Measurements from ENCODE around the gene SLC27A1. TPM values are rescaled to one million over a fixed set of nuclear protein-coding genes. Genes with fewer than 3 reads are reported as not detected.
A peak's percentile ranks its signal among the peaks of the same experiment; 100 is the strongest.

SLC27A1 gene
- total and polyA plus RNA-seq, 9 of the 15 experiments (the other 6 are each of a cell fraction or from before 2014, with no cell fraction given), result 0.06 to 3.0 (median 1.1) TPM

- TF ChIP-seq, protein P1, sequence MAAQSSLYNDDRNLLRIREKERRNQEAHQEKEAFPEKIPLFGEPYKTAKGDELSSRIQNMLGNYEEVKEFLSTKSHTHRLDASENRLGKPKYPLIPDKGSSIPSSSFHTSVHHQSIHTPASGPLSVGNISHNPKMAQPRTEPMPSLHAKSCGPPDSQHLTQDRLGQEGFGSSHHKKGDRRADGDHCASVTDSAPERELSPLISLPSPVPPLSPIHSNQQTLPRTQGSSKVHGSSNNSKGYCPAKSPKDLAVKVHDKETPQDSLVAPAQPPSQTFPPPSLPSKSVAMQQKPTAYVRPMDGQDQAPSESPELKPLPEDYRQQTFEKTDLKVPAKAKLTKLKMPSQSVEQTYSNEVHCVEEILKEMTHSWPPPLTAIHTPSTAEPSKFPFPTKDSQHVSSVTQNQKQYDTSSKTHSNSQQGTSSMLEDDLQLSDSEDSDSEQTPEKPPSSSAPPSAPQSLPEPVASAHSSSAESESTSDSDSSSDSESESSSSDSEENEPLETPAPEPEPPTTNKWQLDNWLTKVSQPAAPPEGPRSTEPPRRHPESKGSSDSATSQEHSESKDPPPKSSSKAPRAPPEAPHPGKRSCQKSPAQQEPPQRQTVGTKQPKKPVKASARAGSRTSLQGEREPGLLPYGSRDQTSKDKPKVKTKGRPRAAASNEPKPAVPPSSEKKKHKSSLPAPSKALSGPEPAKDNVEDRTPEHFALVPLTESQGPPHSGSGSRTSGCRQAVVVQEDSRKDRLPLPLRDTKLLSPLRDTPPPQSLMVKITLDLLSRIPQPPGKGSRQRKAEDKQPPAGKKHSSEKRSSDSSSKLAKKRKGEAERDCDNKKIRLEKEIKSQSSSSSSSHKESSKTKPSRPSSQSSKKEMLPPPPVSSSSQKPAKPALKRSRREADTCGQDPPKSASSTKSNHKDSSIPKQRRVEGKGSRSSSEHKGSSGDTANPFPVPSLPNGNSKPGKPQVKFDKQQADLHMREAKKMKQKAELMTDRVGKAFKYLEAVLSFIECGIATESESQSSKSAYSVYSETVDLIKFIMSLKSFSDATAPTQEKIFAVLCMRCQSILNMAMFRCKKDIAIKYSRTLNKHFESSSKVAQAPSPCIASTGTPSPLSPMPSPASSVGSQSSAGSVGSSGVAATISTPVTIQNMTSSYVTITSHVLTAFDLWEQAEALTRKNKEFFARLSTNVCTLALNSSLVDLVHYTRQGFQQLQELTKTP (IDR thresholded peaks at IDR 0.05; ENCODE audit: low read depth in 1 of 2, partially characterized antibody in 2 of 2), result no peak
- TF ChIP-seq KDM1A (IDR thresholded peaks at IDR 0.05) (peak; percentile 56 to 83; a peak in 2 of 4 replicates), ZNF384 (IDR thresholded peaks at IDR 0.05; ENCODE audit: low read depth, low read length) (peak; percentile 81), ZBTB9 (CRISPR knock-in tag; IDR thresholded peaks at IDR 0.05) (no peak), ELF2 (CRISPR knock-in tag; IDR thresholded peaks at IDR 0.05) (no peak), IFI16 (CRISPR knock-in tag; IDR thresholded peaks at IDR 0.05) (no peak), RNF219 (CRISPR knock-in tag; IDR thresholded peaks at IDR 0.05) (no peak), ZBTB49 (CRISPR knock-in tag; IDR thresholded peaks at IDR 0.05; ENCODE audit: borderline replicate concordance) (no peak), STAG1 (CRISPR knock-in tag; IDR thresholded peaks at IDR 0.05; ENCODE audit: borderline replicate concordance) (no peak), LEF1 (IDR thresholded peaks at IDR 0.05) (0 out of 2 replicates have a peak, but pooled peaks have one; percentile 37), BCL6 (CRISPR knock-in tag; IDR thresholded peaks at IDR 0.05) (no peak), SMARCE1 (IDR thresholded peaks at IDR 0.05) (peak; percentile 61; the same call in 1 of the 2 replicates), CEBPB (tag; IDR thresholded peaks at IDR 0.05) (no peak), BHLHE40 (IDR thresholded peaks at IDR 0.05; ENCODE audit: low read length) (no peak)
- TF ChIP-seq, protein P2, sequence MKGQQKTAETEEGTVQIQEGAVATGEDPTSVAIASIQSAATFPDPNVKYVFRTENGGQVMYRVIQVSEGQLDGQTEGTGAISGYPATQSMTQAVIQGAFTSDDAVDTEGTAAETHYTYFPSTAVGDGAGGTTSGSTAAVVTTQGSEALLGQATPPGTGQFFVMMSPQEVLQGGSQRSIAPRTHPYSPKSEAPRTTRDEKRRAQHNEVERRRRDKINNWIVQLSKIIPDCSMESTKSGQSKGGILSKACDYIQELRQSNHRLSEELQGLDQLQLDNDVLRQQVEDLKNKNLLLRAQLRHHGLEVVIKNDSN (CRISPR knock-in tag; IDR thresholded peaks at IDR 0.05), result no peak
Measured at GRCh38 chr19:17450264-17451075, 19.9 kb upstream of the SLC27A1 start (continued).
